OCI-LY3 (cell line): ENCODE data around the gene KCTD2.

Source experiments
- H2AFZ ChIP-seq: fragments of 200-600, 300-600 bp; shearing (Covaris generic); 2 replicates; pipeline ENCODE4 v1.6.0; 2014; ENCODE audit warnings: antibody characterized with exemption, low read depth, low read length
- H3K27ac ChIP-seq: fragments of 200-600, 300-600 bp; sonication (generic); 2 replicates; pipeline ENCODE4 v1.5.1; 2014; ENCODE audit warnings: mild to moderate bottlenecking, low read length, moderate library complexity, mixed read lengths
- H3K27me3 ChIP-seq: fragments of 200-600, 300-600 bp; sonication (generic); 2 replicates; pipeline ENCODE4 v1.6.1; 2014; ENCODE audit warnings: low read depth, low read length, mixed read lengths
- H3K36me3 ChIP-seq: fragments of 200-600, 300-600 bp; sonication (generic); replicated peaks from 2 replicates; pipeline ENCODE3; 2014; ENCODE audit warnings: low read depth, low read length, mixed read lengths
- H3K4me1 ChIP-seq: fragments of 300-600, 200-600 bp; sonication (generic); 2 replicates; pipeline ENCODE4 v1.6.1; 2014; ENCODE audit warnings: low read length, mixed read lengths
- H3K4me2 ChIP-seq: fragments of 200-600, 300-600 bp; sonication (generic); 2 replicates; pipeline ENCODE4 v1.6.1; 2014; ENCODE audit warnings: low read length, mixed read lengths
- H3K4me3 ChIP-seq: fragments of 300-600, 200-600 bp; sonication (generic); 2 replicates; pipeline ENCODE4 v1.5.1; 2014; ENCODE audit warnings: antibody characterized with exemption, mild to moderate bottlenecking, low read length, moderate library complexity
- H3K79me2 ChIP-seq: fragments of 300-600, 200-600 bp; shearing (Covaris generic); 2 replicates; pipeline ENCODE4 v1.6.1; 2014; ENCODE audit warnings: mild to moderate bottlenecking, low read length, mixed read lengths
- H3K9ac ChIP-seq: fragments of 300-600, 200-600 bp; shearing (Covaris generic); 2 replicates; pipeline ENCODE4 v1.6.0; 2014; ENCODE audit warnings: mild to moderate bottlenecking, low read length, moderate library complexity
- H3K9me3 ChIP-seq: fragments of 200-600, 300-600 bp; shearing (Covaris generic); 2 replicates; pipeline ENCODE4 v1.6.1; 2014; ENCODE audit warnings: low read length, mixed read lengths; ENCODE audit not compliant: insufficient read depth
- H4K20me1 ChIP-seq: fragments of 200-600, 300-600 bp; sonication (generic); 2 replicates; pipeline ENCODE4 v1.6.1; 2016; ENCODE audit warnings: low read length, mixed read lengths; ENCODE audit not compliant: insufficient read depth
- EZH2phosphoT487 ChIP-seq: fragments of 200-600 bp; shearing (Covaris generic); IDR thresholded peaks from 2 replicates; pipeline ENCODE4 v1.6.1; 2018; ENCODE audit warnings: antibody characterized with exemption, mixed run types, low read depth
- TF ChIP-seq, protein P1 (sequence below): fragments of 200-600, 300-600 bp; sonication (generic); IDR thresholded peaks from 2 replicates; pipeline ENCODE4 v1.5.1; 2014; ENCODE audit warnings: antibody characterized with exemption, low read length, low read depth

The KCTD2 gene

GRCh38 chr17:75096082-75096625, 49.1 kb downstream of the KCTD2 start:
- Histone ChIP-seq H4K20me1 (no peaks in the 10 kb centered on the region), H3K4me3 (no peak overlapping the region), H3K9me3 (no peaks in the 10 kb centered on the region), H3K4me2 (no peak overlapping the region), H3K36me3 (no peaks in the 10 kb centered on the region), H3K79me2 (no peaks in the 10 kb centered on the region), H3K4me1 (peaks cover 5% of the 10 kb centered on the region), H2AFZ (no peak overlapping the region), H3K9ac (no peak overlapping the region), H3K27me3 (no peaks in the 10 kb centered on the region), H3K27ac (no peak overlapping the region)
- TF ChIP-seq EZH2phosphoT487, result no peak
- TF ChIP-seq, protein P1, sequence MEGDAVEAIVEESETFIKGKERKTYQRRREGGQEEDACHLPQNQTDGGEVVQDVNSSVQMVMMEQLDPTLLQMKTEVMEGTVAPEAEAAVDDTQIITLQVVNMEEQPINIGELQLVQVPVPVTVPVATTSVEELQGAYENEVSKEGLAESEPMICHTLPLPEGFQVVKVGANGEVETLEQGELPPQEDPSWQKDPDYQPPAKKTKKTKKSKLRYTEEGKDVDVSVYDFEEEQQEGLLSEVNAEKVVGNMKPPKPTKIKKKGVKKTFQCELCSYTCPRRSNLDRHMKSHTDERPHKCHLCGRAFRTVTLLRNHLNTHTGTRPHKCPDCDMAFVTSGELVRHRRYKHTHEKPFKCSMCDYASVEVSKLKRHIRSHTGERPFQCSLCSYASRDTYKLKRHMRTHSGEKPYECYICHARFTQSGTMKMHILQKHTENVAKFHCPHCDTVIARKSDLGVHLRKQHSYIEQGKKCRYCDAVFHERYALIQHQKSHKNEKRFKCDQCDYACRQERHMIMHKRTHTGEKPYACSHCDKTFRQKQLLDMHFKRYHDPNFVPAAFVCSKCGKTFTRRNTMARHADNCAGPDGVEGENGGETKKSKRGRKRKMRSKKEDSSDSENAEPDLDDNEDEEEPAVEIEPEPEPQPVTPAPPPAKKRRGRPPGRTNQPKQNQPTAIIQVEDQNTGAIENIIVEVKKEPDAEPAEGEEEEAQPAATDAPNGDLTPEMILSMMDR, result no peak

DNA sequence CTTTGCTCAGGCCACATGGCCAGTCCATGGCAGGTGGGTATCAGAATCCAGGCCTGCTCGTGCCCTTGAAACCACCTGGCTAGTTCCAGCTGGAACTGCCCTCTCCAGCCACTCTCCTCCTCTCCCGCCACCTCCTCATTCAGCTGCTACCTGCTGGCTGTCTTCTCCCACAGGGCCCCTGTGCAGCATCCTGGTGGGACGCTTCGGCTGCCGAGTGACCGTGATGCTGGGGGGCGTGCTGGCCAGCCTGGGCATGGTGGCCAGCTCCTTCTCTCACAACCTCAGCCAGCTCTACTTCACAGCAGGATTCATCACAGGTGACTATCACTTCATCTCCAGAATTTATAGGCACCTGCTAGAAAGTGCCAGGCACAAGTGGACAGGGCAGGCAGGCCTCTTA, 50.8 kb downstream of the KCTD2 start:
- Histone ChIP-seq H3K27ac (no peak overlapping the region), H3K36me3 (no peaks in the 10 kb centered on the region), H3K4me1 (peaks cover 19% of the 10 kb centered on the region), H2AFZ (no peak overlapping the region), H3K27me3 (no peaks in the 10 kb centered on the region), H4K20me1 (no peaks in the 10 kb centered on the region), H3K9me3 (no peaks in the 10 kb centered on the region), H3K4me2 (no peak overlapping the region), H3K79me2 (no peaks in the 10 kb centered on the region), H3K9ac (no peak overlapping the region), H3K4me3 (no peak overlapping the region)
- TF ChIP-seq, protein P1, result no peak
- no peak for TF ChIP-seq EZH2phosphoT487

DNA sequence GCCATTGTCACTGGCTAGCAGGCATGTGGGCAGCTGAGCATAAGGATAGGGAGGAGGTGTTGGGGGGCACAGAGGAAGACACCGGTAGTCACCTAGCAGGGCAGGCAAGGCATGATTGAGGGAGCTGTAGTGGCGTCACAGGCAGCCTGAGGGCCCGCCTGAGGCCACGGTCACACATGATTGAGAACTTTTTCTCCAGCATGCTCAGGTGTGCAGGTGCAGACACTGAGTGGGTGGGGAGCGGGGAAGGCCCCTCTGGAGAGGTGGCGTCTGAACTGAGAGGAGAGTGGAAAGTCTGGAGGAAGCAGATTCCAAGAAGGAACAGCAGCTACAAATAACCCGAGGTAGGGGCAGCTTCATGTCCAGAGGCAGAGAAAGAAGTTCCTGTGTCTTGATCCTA, 51.8 kb downstream of the KCTD2 start:
- Histone ChIP-seq H3K4me3 (no peak overlapping the region), H3K36me3 (no peaks in the 10 kb centered on the region), H3K9me3 (no peaks in the 10 kb centered on the region), H3K9ac (no peak overlapping the region), H3K4me1 (peaks cover 19% of the 10 kb centered on the region), H3K4me2 (no peak overlapping the region), H3K79me2 (no peaks in the 10 kb centered on the region), H3K27ac (no peak overlapping the region), H3K27me3 (no peaks in the 10 kb centered on the region), H4K20me1 (no peaks in the 10 kb centered on the region), H2AFZ (no peak overlapping the region)
- TF ChIP-seq, protein P1, result no peak
- no peak for TF ChIP-seq EZH2phosphoT487

DNA sequence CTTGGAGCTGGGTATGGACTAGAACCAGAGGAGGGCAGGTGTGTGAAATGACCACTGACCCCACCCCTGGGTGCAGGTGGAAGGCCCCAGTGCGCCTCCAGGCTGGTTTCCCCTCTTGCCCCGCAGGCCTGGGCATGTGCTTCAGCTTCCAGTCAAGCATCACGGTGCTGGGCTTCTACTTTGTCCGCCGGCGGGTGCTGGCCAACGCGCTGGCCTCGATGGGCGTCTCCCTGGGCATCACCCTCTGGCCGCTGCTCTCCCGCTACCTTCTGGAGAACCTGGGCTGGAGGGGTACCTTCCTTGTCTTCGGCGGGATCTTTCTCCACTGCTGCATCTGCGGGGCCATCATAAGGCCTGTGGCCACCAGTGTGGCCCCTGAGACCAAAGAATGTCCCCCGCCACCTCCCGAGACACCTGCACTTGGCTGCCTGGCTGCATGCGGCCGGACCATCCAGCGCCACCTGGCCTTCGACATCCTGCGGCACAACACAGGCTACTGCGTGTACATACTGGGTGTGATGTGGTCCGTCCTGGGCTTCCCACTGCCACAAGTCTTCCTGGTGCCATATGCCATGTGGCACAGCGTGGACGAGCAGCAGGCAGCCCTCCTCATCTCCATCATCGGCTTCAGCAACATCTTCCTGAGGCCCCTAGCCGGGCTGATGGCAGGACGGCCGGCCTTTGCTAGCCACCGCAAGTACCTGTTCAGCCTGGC, 53.0 kb downstream of the KCTD2 start:
- Histone ChIP-seq H3K4me3 (no peak overlapping the region), H3K4me2 (no peak overlapping the region), H3K27me3 (no peaks in the 10 kb centered on the region), H3K27ac (no peak overlapping the region), H3K4me1 (peaks cover 19% of the 10 kb centered on the region), H2AFZ (no peak overlapping the region), H4K20me1 (no peaks in the 10 kb centered on the region), H3K36me3 (no peaks in the 10 kb centered on the region), H3K9ac (no peak overlapping the region), H3K9me3 (no peaks in the 10 kb centered on the region), H3K79me2 (no peaks in the 10 kb centered on the region)
- TF ChIP-seq, protein P1, result no peak
- TF ChIP-seq EZH2phosphoT487, result no peak
